HepG2 (cell line): ENCODE data around the gene SLC36A1.

Source experiments
- BHLHE40 ChIP-seq: IDR thresholded peaks from 2 replicates; pipeline ENCODE4 v1.6.1; 2011; ENCODE audit warnings: low read length, improper control_type of control experiment
- RNF2 ChIP-seq: fragments of 450-650 bp; conservative IDR thresholded peaks from 2 replicates; pipeline ENCODE4 v1.6.1; 2016; ENCODE audit warnings: low read depth
- TEF ChIP-seq: sonication (generic); formaldehyde crosslinking; IDR thresholded peaks from 2 replicates; pipeline ENCODE4 v1.5.0; 2020; ENCODE audit warnings: missing genetic modification reagents
- ZC3H13 ChIP-seq: sonication (generic); formaldehyde crosslinking; IDR thresholded peaks from 2 replicates; pipeline ENCODE4 v1.8.1; 2023; ENCODE audit warnings: mild to moderate bottlenecking, missing genetic modification reagents, moderate library complexity
- ZNF235 ChIP-seq: sonication (generic); formaldehyde crosslinking; IDR thresholded peaks from 2 replicates; pipeline ENCODE4 v1.8.1; 2023; ENCODE audit warnings: mild to moderate bottlenecking, missing genetic modification reagents, borderline replicate concordance
- TF ChIP-seq, protein P1 (sequence below): sonication (generic); formaldehyde crosslinking; IDR thresholded peaks from 2 replicates; pipeline ENCODE4 v1.5.0; 2020; ENCODE audit warnings: mild to moderate bottlenecking, missing genetic modification reagents, moderate library complexity

- TF ChIP-seq ZC3H13 (CRISPR knock-in tag) (no peak), ZNF235 (no peak), BHLHE40 (no peak), TEF (CRISPR knock-in tag) (no peak), RNF2 (no peak)
- TF ChIP-seq, protein P1, sequence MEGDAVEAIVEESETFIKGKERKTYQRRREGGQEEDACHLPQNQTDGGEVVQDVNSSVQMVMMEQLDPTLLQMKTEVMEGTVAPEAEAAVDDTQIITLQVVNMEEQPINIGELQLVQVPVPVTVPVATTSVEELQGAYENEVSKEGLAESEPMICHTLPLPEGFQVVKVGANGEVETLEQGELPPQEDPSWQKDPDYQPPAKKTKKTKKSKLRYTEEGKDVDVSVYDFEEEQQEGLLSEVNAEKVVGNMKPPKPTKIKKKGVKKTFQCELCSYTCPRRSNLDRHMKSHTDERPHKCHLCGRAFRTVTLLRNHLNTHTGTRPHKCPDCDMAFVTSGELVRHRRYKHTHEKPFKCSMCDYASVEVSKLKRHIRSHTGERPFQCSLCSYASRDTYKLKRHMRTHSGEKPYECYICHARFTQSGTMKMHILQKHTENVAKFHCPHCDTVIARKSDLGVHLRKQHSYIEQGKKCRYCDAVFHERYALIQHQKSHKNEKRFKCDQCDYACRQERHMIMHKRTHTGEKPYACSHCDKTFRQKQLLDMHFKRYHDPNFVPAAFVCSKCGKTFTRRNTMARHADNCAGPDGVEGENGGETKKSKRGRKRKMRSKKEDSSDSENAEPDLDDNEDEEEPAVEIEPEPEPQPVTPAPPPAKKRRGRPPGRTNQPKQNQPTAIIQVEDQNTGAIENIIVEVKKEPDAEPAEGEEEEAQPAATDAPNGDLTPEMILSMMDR (CRISPR knock-in tag), result no peak
Measured at GRCh38 chr5:151517122-151517920, 69.9 kb downstream of the SLC36A1 start.
